Brain microvascular endothelial cell (primary cell): ENCODE results near the gene PHLPP1.

ENCODE experiments used
- DNase-seq: peaks from one replicate; pipeline ENCODE4 v3.0.0-alpha.2; 2020
- H3K27ac ChIP-seq: fragments of 250-450 bp; sonication (Bioruptor Pico); 2 replicates; pipeline ENCODE4 v1.5.1; 2020; ENCODE audit warnings: mild to moderate bottlenecking, moderate library complexity
- H3K27me3 ChIP-seq: fragments of 250-450 bp; sonication (Bioruptor Pico); replicated peaks from 2 replicates; pipeline ENCODE4 v1.5.1; 2020; ENCODE audit warnings: mild to moderate bottlenecking
- H3K36me3 ChIP-seq: fragments of 250-450 bp; sonication (Bioruptor Pico); replicated peaks from 2 replicates; pipeline ENCODE4 v1.5.1; 2020; ENCODE audit warnings: mild to moderate bottlenecking
- H3K4me3 ChIP-seq: 2 replicates; pipeline ENCODE4 v1.5.1; 2011; ENCODE audit warnings: low read depth, mild to moderate bottlenecking, control low read depth, low read length, moderate library complexity
- in situ Hi-C: cut with HindIII; loops from 2 replicates; pipeline ENCODE4 v1.10.0; 2017; ENCODE audit warnings: low sequenced_read_pairs, low pct_ligation_motif_present
- TF ChIP-seq, protein P1 (sequence below): IDR thresholded peaks from 2 replicates; pipeline ENCODE4 v1.5.1; 2011; ENCODE audit warnings: low read depth, mild to moderate bottlenecking, moderate library complexity, low read length, control low read depth, inconsistent platforms; ENCODE audit errors: missing control alignments

The PHLPP1 gene

DNA sequence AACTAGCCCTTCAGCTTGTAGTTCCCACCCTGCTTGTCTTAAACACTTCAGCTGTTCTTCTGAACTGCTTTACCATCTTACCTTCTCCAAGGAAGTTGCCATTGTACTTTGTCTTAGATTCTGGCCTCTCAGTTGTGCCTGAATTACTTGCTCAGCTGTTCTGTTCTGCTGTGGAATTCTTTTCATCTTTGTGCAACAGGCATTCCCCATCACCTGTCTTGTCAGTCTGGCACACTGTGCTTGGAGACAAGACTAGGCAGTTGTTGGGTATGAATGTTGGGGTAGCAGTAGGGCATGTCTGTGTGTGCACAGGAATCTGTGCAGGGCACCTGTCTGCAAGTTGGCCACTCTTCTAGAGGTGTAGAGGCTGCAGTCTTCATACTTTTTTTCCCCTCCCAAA lies 38.7 kb downstream of the PHLPP1 start:
- in situ Hi-C loops, result no loop called here
- TF ChIP-seq, protein P1, sequence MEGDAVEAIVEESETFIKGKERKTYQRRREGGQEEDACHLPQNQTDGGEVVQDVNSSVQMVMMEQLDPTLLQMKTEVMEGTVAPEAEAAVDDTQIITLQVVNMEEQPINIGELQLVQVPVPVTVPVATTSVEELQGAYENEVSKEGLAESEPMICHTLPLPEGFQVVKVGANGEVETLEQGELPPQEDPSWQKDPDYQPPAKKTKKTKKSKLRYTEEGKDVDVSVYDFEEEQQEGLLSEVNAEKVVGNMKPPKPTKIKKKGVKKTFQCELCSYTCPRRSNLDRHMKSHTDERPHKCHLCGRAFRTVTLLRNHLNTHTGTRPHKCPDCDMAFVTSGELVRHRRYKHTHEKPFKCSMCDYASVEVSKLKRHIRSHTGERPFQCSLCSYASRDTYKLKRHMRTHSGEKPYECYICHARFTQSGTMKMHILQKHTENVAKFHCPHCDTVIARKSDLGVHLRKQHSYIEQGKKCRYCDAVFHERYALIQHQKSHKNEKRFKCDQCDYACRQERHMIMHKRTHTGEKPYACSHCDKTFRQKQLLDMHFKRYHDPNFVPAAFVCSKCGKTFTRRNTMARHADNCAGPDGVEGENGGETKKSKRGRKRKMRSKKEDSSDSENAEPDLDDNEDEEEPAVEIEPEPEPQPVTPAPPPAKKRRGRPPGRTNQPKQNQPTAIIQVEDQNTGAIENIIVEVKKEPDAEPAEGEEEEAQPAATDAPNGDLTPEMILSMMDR, result no peak
- Histone ChIP-seq H3K36me3 (no peaks in the 10 kb centered on the region), H3K4me3 (no peak overlapping the region), H3K27me3 (no peaks in the 10 kb centered on the region), H3K27ac (no peak overlapping the region)
- DNase-seq, result no peak

DNA sequence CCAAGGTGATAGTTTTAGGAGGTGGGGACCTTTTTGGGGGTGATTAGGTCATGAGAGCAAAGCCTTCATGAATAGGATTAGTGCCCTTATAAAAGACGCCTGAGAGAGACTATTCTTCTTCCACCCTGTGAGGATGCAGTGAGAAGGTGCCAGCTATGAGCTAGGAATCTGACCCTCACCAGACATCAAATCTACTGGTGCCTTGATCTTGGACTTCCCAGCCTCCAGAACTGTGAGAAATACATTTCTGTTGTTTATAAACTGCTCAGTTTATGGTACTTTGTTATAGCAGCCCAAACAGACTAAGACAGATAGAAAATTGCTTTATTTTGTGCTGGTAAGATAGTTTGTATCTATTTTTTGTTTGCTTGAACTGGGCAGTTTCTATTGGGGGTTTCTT lies 40.1 kb downstream of the PHLPP1 start:
- Histone ChIP-seq H3K27me3 (no peaks in the 10 kb centered on the region), H3K36me3 (no peaks in the 10 kb centered on the region), H3K4me3 (no peak overlapping the region), H3K27ac (no peak overlapping the region)
- in situ Hi-C loops, result no loop called here
- TF ChIP-seq, protein P1, result no peak
- DNase-seq, result no peak

- H3K27me3 ChIP-seq, result no peaks in the 10 kb centered on the region
- no peak for DNase-seq
- H3K4me3 ChIP-seq, result no peak overlapping the region
- TF ChIP-seq, protein P1, result no peak
- H3K36me3 ChIP-seq, result no peaks in the 10 kb centered on the region
- H3K27ac ChIP-seq, result no peak overlapping the region
- in situ Hi-C loops, result no loop called here
Observed at GRCh38 chr18:62755946-62756345, 40.6 kb downstream of the PHLPP1 start.

- no peak overlapping the region for H3K27ac ChIP-seq
- H3K36me3 ChIP-seq, result no peaks in the 10 kb centered on the region
- in situ Hi-C loops, result no loop called here
- TF ChIP-seq, protein P1, result no peak
- no peak overlapping the region for H3K4me3 ChIP-seq
- H3K27me3 ChIP-seq, result no peaks in the 10 kb centered on the region
- no peak for DNase-seq
Observed at GRCh38 chr18:62757399-62758010, 42.2 kb downstream of the PHLPP1 start.

- in situ Hi-C loops, result no loop called here
- no peak for DNase-seq
- TF ChIP-seq, protein P1, result no peak
- Histone ChIP-seq H3K4me3 (no peak overlapping the region), H3K27ac (no peak overlapping the region), H3K36me3 (no peaks in the 10 kb centered on the region), H3K27me3 (no peaks in the 10 kb centered on the region)
Observed at GRCh38 chr18:62758591-62758990, 43.2 kb downstream of the PHLPP1 start.
